MV-4-11 (cell line): Measurements from ENCODE around the gene RAX.
"Not testable (repeated sequence)": the region's sequence is repeated elsewhere in the genome, so short reads cannot be mapped to it uniquely, and the experiment has no call there.

Source experiments
- DNase-seq: peaks from one replicate; lab custom pipeline; 2025; lab: John Stamatoyannopoulos, UW

Gene RAX

GRCh38 chr18:59273759-59274532, 692 bp upstream of the RAX start:
- no peak for DNase-seq

GRCh38 chr18:59272221-59272888, 899 bp downstream of the RAX start:
- DNase-seq = peak; percentile 7

GRCh38 chr18:59271606-59272220, 1.5 kb downstream of the RAX start:
- DNase-seq = no peak

GRCh38 chr18:59270689-59271257, 2.5 kb downstream of the RAX start:
- DNase-seq = no peak

GRCh38 chr18:59269563-59270119, 3.6 kb downstream of the RAX start:
- no peak for DNase-seq

- no peak for DNase-seq
These were observed 4.3 kb downstream of the RAX start for GRCh38 chr18:59268721-59269562.

- DNase-seq = no peak
These were observed 5.0 kb downstream of the RAX start for GRCh38 chr18:59268127-59268720.

- no peak for DNase-seq
These were observed 5.6 kb downstream of the RAX start for GRCh38 chr18:59267503-59268126.

- DNase-seq = no peak
These were observed 6.3 kb downstream of the RAX start for GRCh38 chr18:59266886-59267502.

GRCh38 chr18:59266459-59266858, 6.8 kb downstream of the RAX start:
- DNase-seq = peak; percentile 7

- no peak for DNase-seq
These were observed 7.3 kb downstream of the RAX start for GRCh38 chr18:59265974-59266369.

GRCh38 chr18:59265246-59265973, 7.8 kb downstream of the RAX start:
- DNase-seq = no peak

GRCh38 chr18:59264651-59265245, 8.5 kb downstream of the RAX start:
- no peak for DNase-seq

GRCh38 chr18:59264121-59264571, 9.1 kb downstream of the RAX start:
- DNase-seq = no peak

GRCh38 chr18:59263661-59264060, 9.6 kb downstream of the RAX start:
- DNase-seq = no peak

- not testable (repeated sequence) for DNase-seq
These were observed 11.0 kb downstream of the RAX start for GRCh38 chr18:59262243-59262642.

- DNase-seq = not testable (repeated sequence)
These were observed 11.4 kb downstream of the RAX start for GRCh38 chr18:59261842-59262241.

GRCh38 chr18:59255491-59255890, 17.8 kb downstream of the RAX start:
- DNase-seq = not testable (repeated sequence)

- peak; percentile 20 for DNase-seq
These were observed 24.0 kb downstream of the RAX start for GRCh38 chr18:59249199-59249774.
